ENCODE measurements around the gene MYO9B.

The MYO9B gene

GRCh38 chr19:17075035-17075863 is at the start of gene MYO9B, which contains the start of gene HAUS8:
Gene MYO9B (plus strand): TSS chr19:17075777. CDS start chr19:17101718, 25,941 bp downstream.
Gene HAUS8 (minus strand): TSS chr19:17075452. CDS start chr19:17075422, 30 bp downstream.
- DNase-seq (ENCODE audit: low read depth in 2 of 2, low spot score in 1 of 2), result peak; percentile 97 to 98

- no peak for DNase-seq (ENCODE audit: low read depth in 2 of 2, low spot score in 1 of 2)
Measured at GRCh38 chr19:17025991-17026658, 49.5 kb upstream of the MYO9B start.

- no peak for DNase-seq (ENCODE audit: low read depth in 2 of 2, low spot score in 1 of 2)
Measured at GRCh38 chr19:17026706-17027534, 48.7 kb upstream of the MYO9B start, which contains the start of gene CPAMD8. Gene CPAMD8 (minus strand): TSS chr19:17026810. CDS start chr19:17026642, 168 bp downstream.

- DNase-seq (ENCODE audit: low read depth in 2 of 2, low spot score in 1 of 2), result no peak
Measured at GRCh38 chr19:17027535-17027975, 48.0 kb upstream of the MYO9B start.

GRCh38 chr19:17031741-17032140 is 43.8 kb upstream of the MYO9B start:
- DNase-seq (ENCODE audit: low read depth in 2 of 2, low spot score in 1 of 2), result no peak

- DNase-seq (ENCODE audit: low read depth in 2 of 2, low spot score in 1 of 2), result no peak
Measured at GRCh38 chr19:17035842-17036424, 39.6 kb upstream of the MYO9B start.

- DNase-seq (ENCODE audit: low read depth in 2 of 2, low spot score in 1 of 2), result no peak
Measured at GRCh38 chr19:17036640-17037039, 38.9 kb upstream of the MYO9B start.

- no peak for DNase-seq (ENCODE audit: low read depth in 2 of 2, low spot score in 1 of 2)
Measured at GRCh38 chr19:17037184-17037583, 38.4 kb upstream of the MYO9B start.

- DNase-seq (ENCODE audit: low read depth in 2 of 2, low spot score in 1 of 2), result no peak
Measured at GRCh38 chr19:17037966-17038500, 37.5 kb upstream of the MYO9B start.

- DNase-seq (ENCODE audit: low read depth in 2 of 2, low spot score in 1 of 2), result no peak
Measured at GRCh38 chr19:17041976-17042375, 33.6 kb upstream of the MYO9B start.

GRCh38 chr19:17043744-17044143 is 31.8 kb upstream of the MYO9B start:
- DNase-seq (ENCODE audit: low read depth in 2 of 2, low spot score in 1 of 2), result no peak

- no peak for DNase-seq (ENCODE audit: low read depth in 2 of 2, low spot score in 1 of 2)
Measured at GRCh38 chr19:17045907-17046502, 29.6 kb upstream of the MYO9B start.

- DNase-seq (ENCODE audit: low read depth in 2 of 2, low spot score in 1 of 2), result no peak
Measured at GRCh38 chr19:17048885-17049453, 26.6 kb upstream of the MYO9B start.

GRCh38 chr19:17049711-17050280 is 25.8 kb upstream of the MYO9B start:
- DNase-seq (ENCODE audit: low read depth in 2 of 2, low spot score in 1 of 2), result no peak

GRCh38 chr19:17052439-17052838 is 23.1 kb upstream of the MYO9B start:
- DNase-seq (ENCODE audit: low read depth in 2 of 2, low spot score in 1 of 2), result no peak

GRCh38 chr19:17054746-17055145 is 20.8 kb upstream of the MYO9B start:
- no peak for DNase-seq (ENCODE audit: low read depth in 2 of 2, low spot score in 1 of 2)

- DNase-seq (ENCODE audit: low read depth in 2 of 2, low spot score in 1 of 2), result no peak
Measured at GRCh38 chr19:17055636-17056035, 19.9 kb upstream of the MYO9B start.

- DNase-seq (ENCODE audit: low read depth in 2 of 2, low spot score in 1 of 2), result no peak
Measured at GRCh38 chr19:17058236-17058635, 17.3 kb upstream of the MYO9B start.

- no peak for DNase-seq (ENCODE audit: low read depth in 2 of 2, low spot score in 1 of 2)
Measured at GRCh38 chr19:17060802-17061201, 14.8 kb upstream of the MYO9B start.

- no peak for DNase-seq (ENCODE audit: low read depth in 2 of 2, low spot score in 1 of 2)
Measured at GRCh38 chr19:17061205-17061604, 14.4 kb upstream of the MYO9B start.

Data from stimulated activated CD8-positive, alpha-beta memory T cell treated with anti-CD3 and anti-CD28 coated beads, Interleukin-4, amount 100 ng/mL, for 1 hour (primary cell).